HG03135 (cell line): ENCODE data around the gene PLS3.
A peak's percentile ranks its signal among the peaks of the same experiment; 100 is the strongest.
"Not testable (repeated sequence)": the region's sequence is repeated elsewhere in the genome, so short reads cannot be mapped to it uniquely, and the experiment has no call there.

Experiments
- ATAC-seq: cut with Tn5 transposase; IDR thresholded peaks from one replicate; pipeline ENCODE4 v1.9.1; 2021; ENCODE audit warnings: mild to moderate bottlenecking, moderate library complexity; ENCODE audit not compliant: unreplicated experiment

PLS3 gene

DNA sequence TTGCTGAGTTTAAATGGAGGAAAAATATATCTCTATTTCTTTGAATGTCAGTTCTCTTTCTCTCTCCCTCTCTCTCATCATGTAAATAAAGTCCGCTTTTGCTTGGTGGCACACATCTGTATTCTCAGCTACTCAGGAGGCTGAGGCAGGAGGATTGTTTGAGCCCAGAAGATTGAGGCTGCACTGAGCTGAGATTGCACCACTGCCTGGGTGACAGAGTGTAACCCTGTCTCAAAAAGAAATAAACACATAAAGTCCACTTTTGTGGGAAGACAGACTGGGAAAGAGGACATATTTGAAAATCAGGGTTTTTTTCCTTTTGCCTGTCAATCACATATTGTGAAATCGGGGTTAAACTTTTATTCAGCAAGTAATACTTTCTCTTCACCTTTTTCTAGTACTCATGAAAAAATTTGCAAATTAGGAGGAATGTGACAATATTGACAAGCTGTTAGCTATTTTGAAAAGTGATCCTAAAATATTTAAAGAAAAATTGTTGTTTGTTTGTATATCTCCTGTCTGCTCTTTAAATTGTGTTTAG lies 42.6 kb downstream of the PLS3 start:
- ATAC-seq: no peak

DNA sequence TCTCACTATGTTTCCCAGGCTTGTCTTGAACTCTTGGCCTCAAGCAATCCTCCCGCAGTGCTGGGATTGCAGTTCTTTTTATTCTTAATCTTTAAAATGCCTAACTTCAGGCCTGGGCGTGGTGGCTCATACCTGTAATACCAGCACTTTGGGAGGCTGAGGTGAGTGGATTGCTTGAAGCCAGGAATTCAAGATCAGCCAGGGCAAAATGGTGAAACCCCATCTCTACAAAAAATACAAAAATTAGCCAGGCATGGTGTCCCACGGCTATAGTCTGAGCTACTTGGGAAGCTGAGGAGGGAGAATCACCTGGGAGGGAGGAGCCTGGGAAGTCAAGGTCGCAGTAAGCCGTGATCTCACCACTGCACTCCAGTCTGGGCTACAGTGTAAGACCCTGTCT lies 45.9 kb downstream of the PLS3 start:
- no peak for ATAC-seq

DNA sequence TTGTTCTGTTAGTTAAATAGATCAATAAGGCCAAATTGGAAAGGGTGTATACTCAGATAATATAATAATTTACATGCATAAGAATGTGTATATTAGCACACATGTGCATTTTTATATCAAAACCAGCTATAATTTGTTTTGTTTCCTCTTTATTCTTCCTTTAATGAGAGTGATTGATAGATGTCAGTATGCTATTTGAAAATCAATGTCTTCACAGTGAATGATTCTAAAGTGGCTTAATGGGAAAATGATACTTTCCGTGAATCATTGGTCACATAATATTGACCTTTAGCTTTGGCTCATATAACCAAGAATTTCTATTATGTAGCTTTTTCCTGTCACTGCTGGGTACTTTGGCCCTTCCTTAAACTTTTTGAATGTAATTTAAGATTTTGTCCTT lies 48.6 kb downstream of the PLS3 start:
- no peak for ATAC-seq

DNA sequence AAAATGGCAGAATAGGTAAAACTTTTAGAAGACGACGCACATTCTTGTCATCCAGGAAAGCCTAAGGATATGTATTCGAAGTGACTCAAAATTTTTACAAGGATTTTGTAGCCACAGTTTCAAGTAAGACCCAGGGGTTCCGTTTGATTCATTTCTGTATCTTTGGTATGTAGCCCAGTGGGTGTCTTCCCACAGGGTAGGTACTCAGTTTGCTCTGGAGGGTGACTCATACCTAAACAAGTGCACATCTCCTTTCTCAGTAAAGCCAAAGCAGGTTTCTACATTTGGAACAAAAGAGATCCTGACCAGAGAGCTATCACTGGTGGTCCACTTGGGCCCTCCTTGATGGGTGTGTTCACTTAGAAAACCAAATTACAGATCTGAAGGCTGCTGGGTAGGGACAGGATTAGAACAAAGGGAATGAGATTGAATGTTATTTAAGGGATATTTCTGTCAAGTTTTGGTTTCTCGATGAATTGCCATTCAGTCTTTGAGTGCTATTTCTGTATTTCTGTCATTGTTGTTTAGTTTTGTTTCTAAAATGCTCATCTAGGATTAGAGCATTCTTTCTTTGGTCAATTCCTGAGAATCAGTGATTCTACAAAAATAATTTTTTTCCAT lies 56.1 kb downstream of the PLS3 start:
- ATAC-seq: peak; percentile 62

DNA sequence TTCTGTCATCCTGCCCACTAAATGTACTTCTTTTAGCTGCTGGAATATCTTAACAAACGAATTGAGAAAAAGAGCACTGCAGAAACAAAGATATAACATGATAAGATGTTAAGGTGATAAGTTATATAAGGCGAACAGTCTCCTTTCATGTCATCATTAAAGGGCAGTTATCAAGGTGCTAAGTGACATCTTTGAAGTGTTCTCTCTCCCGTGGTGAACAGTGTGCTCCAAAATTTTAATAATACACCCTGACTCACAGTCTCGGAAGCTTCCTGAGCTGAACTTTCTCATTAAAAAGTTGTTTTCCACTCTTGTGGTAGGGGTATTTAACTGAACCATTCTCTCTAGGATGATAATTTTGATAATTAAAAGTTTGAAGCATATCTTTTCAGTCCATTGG lies 61.6 kb downstream of the PLS3 start:
- no peak for ATAC-seq

DNA sequence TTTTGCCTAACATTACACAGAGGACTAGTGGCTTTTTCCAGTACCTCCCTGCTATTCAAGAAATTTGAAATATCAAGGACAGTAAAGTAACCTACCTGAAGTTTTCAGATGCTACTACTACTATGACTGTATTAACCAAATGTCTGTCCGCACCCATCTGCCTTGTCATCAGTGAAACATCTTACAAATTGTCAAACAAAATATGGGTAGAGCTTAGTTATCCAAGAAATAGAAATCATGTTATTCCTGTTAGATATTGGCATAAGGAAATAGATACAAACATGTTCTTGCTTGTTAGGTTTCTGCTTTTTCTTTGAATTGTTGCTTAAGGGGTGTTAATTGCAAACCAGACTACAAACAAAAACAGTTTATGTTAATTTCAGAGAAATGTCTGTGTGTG lies 63.9 kb downstream of the PLS3 start:
- no peak for ATAC-seq

DNA sequence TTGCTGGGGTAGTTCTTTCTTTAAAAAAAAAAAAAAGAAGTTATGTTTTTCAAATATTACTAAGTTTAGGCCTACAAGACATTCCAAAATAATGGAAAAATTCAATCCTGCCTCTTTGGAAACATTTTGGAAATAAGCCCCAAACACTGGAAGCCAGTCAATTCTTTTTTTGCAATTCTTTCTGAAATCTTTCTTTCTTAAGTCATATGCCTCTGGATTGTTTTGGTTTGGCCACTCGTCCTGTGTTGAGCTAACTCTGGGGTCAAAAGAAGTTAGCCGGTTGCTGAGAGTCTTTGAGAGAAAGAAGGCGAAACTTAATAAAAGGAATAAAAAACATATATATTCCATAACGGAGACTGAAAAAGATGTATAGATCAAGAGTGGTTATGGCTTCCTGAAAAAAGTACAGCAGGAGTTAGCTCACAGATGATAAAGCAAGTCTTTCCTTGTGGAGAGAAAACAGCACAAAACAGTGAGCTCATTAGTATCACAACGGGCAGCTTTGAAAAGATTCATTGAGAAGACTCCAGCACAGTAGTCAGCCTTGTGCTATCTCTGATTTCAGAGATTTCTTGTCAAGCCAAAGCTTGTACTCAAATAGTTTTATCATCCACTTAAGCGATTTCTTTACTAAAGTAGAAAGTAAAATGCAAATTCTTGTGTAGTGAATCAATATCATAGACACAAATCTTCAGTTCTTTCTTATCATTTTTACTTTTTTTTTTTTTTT lies 64.8 kb downstream of the PLS3 start:
- ATAC-seq: no peak

DNA sequence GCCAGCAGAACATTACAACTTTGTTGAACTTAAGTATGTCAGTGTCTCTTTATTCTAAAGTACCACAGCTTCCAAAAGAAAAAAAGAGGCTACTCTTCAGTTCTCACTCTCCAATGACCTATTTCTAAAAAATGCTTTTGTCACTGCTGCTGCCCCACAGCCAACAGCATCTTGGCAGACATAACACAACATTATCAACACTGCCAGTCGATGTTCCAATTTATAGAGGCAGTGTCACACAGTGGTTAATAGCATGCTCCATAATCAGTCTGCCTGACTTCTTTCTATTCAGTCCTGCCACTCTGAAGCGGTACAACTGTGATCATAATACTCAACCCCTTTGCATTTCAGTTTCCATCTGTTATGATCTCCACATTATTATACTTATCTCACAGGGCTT lies 69.2 kb downstream of the PLS3 start:
- ATAC-seq: no peak

DNA sequence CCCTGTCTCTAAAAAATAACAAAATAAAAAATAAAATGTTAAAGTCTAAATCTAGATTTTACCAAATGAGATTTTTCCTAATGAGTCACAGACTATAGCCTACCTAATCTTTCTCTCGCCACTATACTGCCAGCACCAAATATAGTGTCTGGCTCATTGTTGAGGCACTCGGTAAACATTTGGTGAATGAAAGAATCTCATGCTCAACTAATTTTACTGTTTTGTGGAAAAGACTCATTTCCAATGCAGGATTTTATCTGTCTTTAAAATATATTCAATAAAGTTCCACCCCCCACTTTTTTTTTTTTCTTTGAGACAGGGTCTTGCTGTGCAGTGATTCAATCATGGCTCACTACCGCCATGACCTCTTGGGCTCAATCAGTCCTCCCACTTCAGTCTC lies 71.5 kb downstream of the PLS3 start:
- no peak for ATAC-seq

DNA sequence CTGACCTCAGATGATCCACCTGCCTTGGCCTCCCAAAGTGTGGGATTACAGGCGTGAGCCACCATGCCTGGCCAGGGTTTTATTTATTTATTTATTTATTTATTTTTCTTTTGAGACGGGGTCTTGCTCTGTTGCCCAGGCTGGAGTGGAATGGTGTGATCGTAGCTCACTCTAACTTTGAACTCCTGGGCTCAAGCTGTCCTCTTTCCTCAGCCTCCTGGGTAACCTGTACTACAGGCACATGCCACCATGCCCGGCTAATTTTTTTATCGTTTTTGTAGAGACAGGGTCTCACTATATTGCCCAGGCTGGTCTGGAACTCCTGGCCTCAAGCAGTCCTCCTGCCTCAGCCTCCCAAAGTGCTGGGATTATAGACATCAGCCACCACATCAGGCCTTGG lies 72.4 kb downstream of the PLS3 start:
- ATAC-seq: not testable (repeated sequence)

DNA sequence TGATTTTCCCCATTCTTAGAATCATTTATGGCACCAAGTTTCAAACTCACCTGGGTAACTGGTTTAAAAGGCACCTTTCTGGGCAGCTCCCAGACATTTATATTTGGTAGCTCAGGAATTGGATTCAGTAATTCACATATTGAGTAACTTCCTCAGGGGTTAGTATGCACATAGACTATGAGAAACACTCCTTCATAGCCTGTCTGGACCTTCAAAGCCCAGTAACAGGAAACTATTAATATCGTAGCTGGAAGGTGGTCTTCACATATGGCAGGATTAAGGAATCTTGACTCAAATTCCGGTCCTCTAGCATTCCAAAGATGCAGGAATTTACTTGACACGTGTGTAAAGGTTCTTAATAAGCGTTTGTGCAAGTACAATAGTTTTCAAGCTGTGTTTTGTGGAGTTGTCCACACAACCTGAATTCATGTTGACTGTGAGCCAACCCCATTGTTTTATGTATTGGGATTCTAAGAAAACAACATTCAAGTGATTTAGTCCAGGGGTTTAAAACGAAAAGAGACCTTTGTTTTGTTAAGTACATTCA lies 78.4 kb downstream of the PLS3 start:
- ATAC-seq: no peak

DNA sequence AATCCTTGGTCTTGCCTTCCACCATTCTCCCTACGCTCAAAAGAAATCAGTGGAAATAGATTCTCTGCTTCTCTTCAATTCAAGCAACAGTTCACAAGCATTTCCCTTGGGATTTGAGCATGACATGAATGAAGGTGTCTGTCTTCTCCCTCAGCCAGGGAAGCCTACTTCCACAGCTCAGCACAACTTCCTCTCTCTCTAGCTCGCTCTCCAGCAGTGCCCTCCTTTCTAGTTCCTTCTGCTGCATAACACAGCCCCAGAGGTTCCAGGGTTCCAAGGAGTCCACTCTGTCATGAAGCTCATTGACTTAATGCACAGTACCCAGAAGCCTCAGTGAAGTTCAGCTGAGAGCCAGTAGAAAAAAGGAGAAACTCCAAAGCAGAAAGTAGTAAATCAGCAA lies 81.3 kb downstream of the PLS3 start:
- ATAC-seq: no peak

DNA sequence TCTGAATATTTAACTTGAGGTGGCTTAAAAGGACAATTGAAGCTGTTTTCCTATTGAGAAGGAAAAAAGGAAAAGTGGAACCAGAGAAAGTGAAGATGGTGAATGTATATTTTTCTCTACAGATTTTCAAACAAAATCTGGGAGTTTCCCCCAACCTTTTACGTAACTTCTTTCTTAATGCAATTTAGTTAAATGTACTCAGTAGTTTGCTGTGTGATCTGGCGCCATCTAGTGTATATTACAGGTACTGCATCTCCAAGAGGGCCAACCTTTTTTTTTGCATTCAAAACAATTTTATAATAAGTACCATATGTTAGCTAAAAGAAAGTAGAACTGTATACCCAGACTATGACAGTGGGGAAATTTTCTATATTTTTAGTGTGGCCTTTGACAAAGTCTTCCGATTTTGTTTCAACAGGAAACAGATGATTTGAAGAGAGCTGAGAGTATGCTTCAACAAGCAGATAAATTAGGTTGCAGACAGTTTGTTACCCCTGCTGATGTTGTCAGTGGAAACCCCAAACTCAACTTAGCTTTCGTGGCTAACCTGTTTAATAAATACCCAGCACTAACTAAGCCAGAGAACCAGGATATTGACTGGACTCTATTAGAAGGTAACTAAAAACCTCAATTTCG lies 82.0 kb downstream of the PLS3 start:
- no peak for ATAC-seq

DNA sequence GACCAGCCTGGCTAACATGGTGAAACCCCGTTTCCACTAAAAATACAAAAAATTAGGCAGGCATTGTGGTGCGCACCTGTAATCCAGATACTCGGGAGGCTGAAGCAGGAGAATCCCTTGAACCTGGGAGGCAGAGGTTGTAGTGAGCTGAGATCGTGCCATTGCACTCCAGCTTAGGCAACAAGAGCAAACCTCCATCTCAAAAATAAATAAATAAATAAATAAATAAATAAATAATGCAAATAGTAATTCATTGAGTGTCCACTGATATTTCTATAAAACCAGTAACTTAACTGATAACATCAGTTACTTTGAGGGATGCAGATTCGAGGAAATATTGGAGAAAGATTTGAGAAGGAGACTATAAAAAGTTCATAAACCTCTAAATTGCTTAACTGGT lies 83.4 kb downstream of the PLS3 start:
- not testable (repeated sequence) for ATAC-seq

DNA sequence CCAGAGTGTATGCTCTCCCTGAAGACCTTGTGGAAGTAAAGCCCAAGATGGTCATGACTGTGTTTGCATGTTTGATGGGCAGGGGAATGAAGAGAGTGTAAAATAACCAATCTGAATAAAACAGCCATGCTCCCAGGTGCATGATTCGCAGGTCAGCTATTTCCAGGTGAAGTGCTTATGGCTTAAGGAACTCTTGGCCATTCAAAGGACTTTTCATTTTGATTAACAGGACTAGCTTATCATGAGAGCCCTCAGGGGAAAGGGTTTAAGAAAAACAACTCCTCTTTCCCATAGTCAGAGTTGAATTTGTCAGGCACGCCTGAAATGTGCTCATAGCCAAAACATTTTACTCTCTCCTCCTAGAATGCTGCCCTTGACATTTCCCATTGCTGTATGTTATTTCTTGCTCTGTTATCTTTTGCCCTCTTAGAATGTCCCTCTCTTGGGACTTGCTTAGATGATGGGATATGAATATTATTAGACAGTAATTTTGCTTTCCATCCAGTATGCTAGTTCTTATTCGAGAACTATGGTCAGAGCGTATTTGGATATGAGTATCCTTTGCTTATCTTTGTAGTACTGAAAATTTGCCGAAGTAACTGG lies 88.6 kb downstream of the PLS3 start:
- no peak for ATAC-seq

DNA sequence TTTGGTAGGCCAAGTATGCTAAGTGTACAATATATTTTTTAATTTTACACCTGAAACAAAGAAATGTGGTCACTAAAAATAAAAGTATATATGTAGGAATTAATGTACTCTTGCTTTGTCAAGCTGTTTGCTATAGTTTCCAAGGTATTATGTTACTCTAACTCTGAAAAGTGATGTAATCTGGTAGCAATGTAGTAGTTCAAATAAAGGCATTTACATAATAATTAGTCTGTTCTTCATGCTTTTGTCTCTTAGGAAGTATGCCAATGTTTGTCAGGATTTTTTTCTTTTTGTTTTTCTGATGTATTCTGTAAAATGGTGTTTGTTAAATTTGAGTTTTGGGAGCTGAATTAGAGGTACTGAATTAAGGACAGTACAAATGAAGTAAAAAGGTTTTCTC lies 89.5 kb downstream of the PLS3 start:
- ATAC-seq: no peak

DNA sequence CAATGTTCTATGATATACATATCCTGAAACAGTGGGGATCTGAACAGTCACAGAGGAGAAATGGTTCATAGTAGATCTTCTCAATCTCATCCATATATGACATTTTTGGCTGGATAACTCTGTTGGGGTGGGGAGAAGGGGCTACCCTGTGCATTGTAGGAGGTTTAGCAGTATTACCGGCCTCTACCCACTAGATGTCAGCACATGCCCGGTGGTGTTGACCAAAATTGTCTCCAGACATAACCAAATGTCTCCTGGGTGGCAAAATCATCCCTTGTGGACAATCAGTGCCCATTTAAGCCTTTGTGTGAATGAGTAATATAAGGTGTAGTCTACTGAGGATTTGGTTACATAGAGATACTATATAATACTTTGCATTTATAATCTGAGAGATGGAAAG lies 89.9 kb downstream of the PLS3 start:
- ATAC-seq: no peak

DNA sequence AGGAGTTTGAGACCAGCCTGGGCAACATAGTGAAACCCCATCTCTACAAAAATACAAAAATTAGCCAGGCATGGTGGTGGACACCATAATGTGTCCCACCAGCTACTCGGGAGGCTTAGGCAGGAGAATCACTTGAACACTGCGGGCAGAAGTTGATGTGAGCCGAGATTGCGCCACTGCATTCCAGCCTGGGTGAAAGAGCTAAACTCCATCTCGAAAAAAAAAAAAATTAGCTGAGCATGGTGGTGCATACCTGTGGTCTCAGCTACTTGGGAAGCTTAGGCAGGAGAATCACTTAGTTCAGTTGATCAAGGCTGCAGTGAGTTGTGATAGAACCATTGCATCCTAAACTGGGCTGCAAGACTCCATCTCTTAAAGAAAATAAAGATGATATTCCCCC lies 91.2 kb downstream of the PLS3 start:
- no peak for ATAC-seq

DNA sequence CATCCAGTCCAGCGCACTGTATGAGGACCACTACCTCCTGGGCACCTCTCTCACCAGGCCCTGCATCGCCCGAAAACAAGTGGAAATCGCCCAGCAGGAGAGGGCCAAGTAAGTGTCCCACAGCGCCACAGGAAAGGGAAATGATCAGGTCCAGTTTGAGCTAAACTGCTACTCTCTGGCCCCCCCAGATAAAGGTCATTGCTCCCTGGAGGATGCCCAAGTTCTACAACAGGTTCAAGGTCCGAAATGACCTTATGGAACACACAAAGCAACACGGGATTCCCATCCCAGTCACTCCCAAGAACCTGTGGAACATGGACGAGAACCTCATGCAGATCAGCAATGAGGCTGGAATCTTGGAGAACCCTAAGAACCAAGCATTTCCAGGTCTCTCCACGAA lies 104.1 kb downstream of the PLS3 start:
- ATAC-seq: no peak

DNA sequence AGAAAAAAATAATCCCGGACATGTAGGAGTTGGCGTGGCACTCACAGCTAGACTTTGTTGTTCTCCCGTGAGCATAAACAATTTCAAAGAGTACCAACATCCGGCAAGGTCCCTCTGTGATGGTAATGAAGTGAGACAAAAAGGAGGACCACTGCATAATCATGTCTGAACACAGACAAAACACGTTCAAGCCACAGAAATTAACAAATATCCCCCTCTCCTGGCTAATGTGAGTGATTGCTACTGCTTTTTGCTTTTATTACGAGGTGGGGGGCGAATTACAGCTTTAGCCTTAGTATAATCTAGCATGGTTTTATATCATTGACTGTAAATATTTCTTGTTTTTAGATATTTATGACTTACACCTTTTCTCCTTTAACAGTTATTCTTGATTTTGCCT lies 118.5 kb downstream of the PLS3 start:
- no peak for ATAC-seq

DNA sequence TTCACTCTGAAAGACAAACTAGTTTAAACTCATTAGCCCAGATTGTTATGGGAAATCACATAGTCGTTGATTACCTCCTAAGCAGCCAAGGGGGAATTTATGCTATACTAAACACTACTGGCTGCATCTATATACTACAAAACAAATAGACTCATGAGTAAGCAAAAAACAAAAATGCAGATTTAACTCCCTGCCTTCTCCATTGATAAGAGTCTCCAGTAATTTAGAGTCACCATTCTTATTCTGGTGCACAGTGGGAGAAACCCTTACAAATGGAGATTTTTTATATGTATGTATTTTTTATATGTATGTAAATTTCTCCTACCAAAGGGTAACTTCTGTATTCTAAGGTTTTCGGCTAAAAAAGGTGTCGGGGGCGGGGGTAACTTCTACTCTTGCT lies 126.6 kb downstream of the PLS3 start:
- no peak for ATAC-seq

DNA sequence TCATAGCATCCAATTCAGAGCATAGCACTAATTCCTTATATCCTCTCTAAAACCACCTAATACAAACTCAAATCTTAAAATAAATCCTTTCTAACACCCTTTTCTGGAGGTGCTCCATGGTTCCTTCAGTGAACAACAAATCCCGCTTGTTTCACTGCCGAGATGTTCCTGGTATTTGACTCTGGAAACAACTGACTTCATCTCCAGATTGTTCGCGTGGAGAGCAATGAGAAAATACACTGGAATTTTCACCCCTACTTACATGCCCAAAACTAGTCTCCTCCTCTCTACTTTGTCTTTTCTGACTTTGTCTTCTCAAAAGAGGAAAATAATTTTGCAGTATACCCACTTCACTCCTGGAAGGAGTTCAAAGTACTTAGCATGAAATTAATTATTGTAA lies 129.0 kb downstream of the PLS3 start:
- ATAC-seq: no peak
